GM12891 (cell line): Measurements from ENCODE around the gene PPP2R3A.
A peak's percentile ranks its signal among the peaks of the same experiment; 100 is the strongest.
"Not testable (repeated sequence)": the region's sequence is repeated elsewhere in the genome, so short reads cannot be mapped to it uniquely, and the experiment has no call there.

Experiments used
- DNase-seq: peaks from one replicate; pipeline ENCODE4 v3.0.0; 2011; ENCODE audit warnings: low spot score; ENCODE audit not compliant: insufficient read length
- FAIRE-seq: peaks from 2 replicates; lab custom pipeline; 2011; peaks lifted over from hg19 to GRCh38; lab: Jason Lieb, UNC
- PAX5 ChIP-seq: IDR thresholded peaks from 2 replicates; pipeline ENCODE4 v1.6.1; 2011; ENCODE audit warnings: low read length, moderate library complexity, mild to moderate bottlenecking; ENCODE audit not compliant: insufficient read depth, severe bottlenecking
- POLR2A ChIP-seq: IDR thresholded peaks from 2 replicates; pipeline ENCODE4 v1.6.1; 2011; ENCODE audit warnings: low read depth, low read length, control low read depth
- POLR2AphosphoS5 ChIP-seq: IDR thresholded peaks from 2 replicates; pipeline ENCODE4 v1.6.1; 2011; ENCODE audit warnings: low read depth, low read length, control low read depth
- POU2F2 ChIP-seq: IDR thresholded peaks from 2 replicates; pipeline ENCODE4 v1.6.1; 2011; ENCODE audit warnings: low read depth, mild to moderate bottlenecking, control low read depth, low read length, moderate library complexity
- SPI1 ChIP-seq: IDR thresholded peaks from 2 replicates; pipeline ENCODE4 v1.6.1; 2011; ENCODE audit warnings: low read depth, low read length, control low read depth
- TAF1 ChIP-seq: IDR thresholded peaks from 2 replicates; pipeline ENCODE4 v1.6.1; 2011; ENCODE audit warnings: low read depth, low read length, control low read depth

Gene PPP2R3A

DNA sequence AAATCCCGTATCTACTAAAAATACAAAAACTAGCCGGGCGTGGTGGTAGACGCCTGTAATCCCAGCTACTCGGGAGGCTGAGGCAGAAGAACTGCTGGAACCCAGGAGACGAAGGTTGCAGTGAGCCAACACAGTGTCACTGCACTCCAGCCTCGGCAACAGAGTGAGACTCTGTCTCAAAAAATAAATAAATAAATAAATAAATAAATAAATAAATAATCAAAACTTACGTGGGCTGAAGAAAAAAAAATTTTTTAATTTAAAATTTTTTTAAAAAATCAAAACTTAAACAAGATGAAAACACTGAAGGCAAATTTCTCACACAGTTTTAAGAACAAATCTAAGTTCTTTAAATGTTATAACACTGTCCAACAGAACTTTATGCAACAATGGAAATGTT, 216.2 kb downstream of the PPP2R3A start:
- TF ChIP-seq PAX5 (no peak), POLR2AphosphoS5 (no peak), SPI1 (no peak), TAF1 (no peak), POLR2A (no peak), POU2F2 (no peak)
- FAIRE-seq (no peak), DNase-seq (no peak)

DNA sequence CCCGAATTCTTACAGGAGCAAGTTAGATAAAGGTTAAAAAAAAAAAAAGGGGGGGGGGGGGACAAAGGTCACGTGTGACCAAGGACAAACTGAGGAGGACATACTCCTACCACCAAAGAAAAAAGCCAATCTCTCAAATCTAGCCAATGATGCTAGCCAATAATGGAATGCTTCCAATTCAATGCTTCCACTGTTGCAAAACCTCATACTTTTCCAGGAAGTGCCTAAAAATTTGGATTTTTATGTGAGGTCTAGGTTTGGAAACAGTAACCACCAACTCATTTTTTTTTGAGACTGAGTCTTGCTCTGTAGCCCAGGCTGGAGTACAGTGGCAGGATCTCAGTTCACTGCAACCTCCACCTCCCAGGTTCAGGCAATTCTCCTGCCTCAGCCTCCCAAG, 219.2 kb downstream of the PPP2R3A start:
- no peak for DNase-seq
- no peak for FAIRE-seq
- TF ChIP-seq TAF1 (no peak), POLR2A (no peak), SPI1 (no peak), PAX5 (no peak), POU2F2 (no peak), POLR2AphosphoS5 (no peak)

DNA sequence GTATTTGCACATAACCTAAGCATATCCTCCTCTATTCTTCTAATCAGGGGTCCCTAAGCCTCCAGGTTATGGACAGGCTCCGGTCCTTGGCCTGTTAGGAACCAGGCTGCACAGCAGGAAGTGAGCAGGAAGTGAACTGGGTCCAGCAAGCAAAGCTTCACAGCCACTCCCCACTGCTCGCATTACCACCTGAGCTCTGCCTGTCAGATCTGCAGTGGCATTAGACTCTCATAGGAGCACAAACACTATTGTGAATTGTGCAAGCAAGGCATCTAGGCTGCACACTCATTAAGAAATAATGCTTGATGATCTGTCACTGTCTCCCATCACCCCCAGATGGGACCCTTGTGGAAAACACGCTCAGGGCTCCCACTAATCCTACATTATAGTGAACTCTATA, 220.8 kb downstream of the PPP2R3A start:
- no peak for DNase-seq
- peak; percentile 41 for FAIRE-seq
- 0 out of 2 replicates have a peak, but pooled peaks have one; percentile 5 for TF ChIP-seq SPI1
- no peak for TF ChIP-seq POLR2A

DNA sequence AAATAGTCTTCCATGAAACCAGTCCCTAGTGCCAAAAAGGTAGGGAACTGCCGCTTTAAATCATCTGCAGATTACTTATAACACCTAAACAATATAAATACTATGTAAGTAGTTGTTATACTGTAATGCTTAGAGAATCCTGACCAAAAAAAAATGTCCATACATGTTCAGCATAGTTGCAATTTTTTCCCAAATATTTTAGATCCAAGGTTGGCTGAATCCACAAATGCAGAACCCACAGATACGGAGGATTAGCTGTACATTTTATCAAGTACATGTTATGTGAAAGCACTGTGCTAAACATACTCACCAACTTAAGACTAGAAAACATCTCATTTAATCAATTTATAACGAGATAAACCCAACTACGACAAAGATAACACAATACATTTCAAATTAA, 221.3 kb downstream of the PPP2R3A start:
- no peak for FAIRE-seq
- TF ChIP-seq POU2F2 (no peak), PAX5 (no peak)
- no peak for DNase-seq

DNA sequence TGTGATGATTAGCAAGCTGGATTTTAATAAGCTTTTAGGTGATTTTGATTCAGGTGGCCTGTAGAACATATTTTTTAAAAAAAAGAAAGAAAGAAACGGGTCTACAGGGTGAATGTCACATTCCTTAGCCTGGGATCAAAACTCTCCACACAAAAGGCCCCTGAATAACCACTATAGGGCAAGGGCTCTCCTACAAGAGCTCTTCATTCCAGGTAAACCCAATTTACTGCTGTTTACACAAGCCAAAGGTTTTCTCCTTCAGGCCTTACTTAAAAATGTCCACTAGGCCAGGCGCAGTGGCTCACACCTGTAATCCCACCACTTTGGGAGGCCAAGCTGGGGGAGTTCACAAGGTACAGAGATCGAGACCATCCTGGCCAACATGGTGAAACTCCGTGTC, 222.3 kb downstream of the PPP2R3A start:
- DNase-seq (no peak), FAIRE-seq (no peak)
- no peak for TF ChIP-seq POLR2AphosphoS5
- no peak for TF ChIP-seq POU2F2
- TF ChIP-seq TAF1, result no peak
- no peak for TF ChIP-seq POLR2A
- TF ChIP-seq PAX5, result no peak
- no peak for TF ChIP-seq SPI1

DNA sequence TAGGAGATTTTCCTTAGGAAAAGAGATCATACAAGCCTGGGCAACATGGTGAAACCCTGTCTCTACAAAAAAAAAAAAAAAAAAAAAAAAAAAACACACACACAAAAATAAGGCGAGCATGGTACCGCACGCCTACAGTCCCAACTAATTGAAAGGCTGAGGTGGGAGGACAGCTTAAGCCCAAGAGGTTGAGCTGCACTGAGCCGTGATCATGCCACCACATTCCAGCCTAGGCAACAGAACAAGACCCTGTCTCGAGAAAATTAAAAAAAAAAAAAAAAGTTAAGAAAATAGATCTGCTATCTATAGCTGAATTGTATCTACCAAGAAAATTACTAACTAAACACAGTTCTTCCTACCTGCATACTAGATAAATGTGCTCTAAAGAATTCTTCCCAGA, 223.5 kb downstream of the PPP2R3A start:
- FAIRE-seq (no peak), DNase-seq (no peak)
- TF ChIP-seq SPI1 (no peak), POU2F2 (no peak), TAF1 (no peak), POLR2A (no peak), POLR2AphosphoS5 (no peak), PAX5 (no peak)

DNA sequence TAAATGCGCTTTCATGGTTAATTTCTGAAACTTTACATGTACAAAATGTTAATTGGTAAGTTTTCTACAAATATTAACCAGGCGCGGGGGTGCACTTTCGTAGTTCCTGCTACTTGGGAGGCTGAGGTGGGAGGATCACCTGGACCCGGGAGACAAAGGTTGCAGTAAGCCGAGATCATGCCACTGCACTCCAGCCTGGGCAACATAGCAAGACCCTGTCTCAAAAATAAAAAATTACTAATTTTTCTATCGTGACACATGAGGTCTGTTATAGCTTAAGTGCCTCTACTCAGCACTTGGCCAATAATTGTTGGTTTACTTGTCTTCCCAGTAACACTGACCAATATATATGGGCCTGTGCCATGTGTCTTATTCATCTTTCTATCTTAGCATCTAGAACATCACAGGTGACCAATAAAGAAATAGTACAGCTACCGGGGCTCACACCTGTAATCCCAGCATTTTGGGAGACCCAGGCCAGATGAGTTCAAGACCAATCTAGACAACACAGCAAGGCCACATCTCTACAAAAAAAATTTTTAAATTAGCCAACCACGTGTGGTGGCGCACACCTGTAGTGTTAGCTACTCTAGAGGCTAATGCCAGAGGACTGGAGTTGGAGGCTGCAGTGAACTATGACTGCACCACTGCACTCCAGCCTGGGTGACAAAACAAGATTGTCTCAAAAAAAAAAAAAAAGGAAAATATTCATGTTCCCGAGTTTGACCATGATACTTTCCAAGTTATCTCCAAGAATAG, 224.5 kb downstream of the PPP2R3A start:
- FAIRE-seq, result no peak
- TF ChIP-seq POLR2A (no peak), POLR2AphosphoS5 (no peak), PAX5 (no peak), SPI1 (no peak), TAF1 (no peak), POU2F2 (no peak)
- DNase-seq, result no peak

DNA sequence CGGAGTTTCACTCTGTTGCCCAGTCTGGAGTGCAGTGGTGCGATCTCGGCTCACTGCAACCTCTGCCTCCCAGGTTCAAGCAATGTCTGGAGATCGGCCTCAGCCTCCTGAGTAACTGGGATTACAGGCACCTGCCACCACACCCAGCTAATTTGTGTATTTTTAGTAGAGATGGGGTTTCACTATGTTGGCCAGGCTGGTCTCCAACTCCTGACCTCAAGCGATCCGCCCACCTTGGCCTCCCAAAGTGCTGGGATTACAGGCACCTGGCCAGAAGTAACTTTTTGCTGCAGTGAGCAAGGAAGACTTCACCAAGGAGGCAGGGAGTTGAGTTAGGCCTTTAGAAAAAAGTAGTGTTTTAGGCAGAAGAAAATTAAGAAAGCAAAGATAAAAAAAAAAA, 226.7 kb downstream of the PPP2R3A start:
- FAIRE-seq, DNase-seq: not testable (repeated sequence)

DNA sequence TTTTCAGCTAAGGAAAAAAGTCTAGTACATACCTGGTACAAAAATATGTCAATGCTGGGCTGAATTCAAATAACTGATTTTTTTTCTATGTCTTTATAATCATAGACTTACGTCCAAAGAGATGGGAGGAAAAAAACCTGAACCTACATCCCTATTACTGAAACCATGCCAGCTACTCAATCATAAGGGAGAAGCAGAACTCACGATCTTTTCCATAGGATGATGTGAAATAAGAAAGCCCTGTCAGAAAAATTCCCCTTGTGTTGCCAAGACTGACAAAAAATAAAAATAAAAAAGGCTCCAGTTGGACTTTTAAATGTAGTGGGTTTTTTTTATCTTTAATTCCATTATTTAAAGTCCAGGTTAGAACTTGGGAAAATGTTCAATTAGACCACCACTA, 227.3 kb downstream of the PPP2R3A start:
- FAIRE-seq (no peak), DNase-seq (no peak)
- no peak for TF ChIP-seq SPI1
- TF ChIP-seq TAF1, result no peak
- TF ChIP-seq POLR2A, result no peak
- TF ChIP-seq POU2F2, result no peak
- TF ChIP-seq PAX5, result no peak
- no peak for TF ChIP-seq POLR2AphosphoS5

DNA sequence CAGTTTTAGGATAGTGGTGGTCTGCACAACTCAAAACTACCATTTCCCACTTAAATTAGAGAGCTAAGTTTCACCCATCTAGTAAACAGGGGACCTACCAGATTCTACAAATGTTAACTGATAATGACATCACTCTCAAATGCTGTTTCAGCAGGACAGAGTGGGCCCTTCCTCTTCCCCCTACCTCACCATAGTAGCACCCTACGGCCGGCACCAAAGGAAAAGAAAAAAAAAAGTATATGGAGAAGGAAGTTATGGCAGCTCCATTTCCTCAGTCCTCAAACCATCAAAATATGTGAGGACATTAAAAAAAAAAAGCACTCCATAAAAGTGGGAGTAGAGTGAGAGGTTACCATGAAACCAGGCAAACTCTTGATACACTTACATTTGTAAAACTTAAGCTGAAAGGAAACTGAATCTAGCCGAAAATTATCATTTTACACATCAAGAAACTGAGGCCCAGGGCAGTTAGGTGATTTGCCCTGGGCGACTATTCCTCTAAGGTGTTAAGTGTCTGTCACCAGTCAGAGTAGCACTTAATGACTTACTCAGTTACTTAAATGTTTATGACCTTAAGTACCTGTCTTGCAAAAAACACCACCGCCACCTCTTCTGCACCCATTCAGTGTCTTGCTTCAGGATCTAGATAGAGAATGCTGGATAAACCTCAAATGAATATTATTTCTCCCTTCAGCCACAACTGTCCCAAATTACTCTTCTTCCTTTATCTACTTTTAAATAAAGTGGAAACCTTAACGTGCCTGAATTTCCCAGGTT, 227.9 kb downstream of the PPP2R3A start:
- FAIRE-seq (no peak), DNase-seq (no peak)
- no peak for TF ChIP-seq TAF1
